Anterior cingulate cortex (tissue), 58 donors: ENCODE data around the gene PPP1R12A.

Experiments used
- DNase-seq, 58 donors: peaks; one replicate each; lab custom pipeline; 2025; lab: John Stamatoyannopoulos, UW

PPP1R12A gene

GRCh38 chr12:79847417-79847816 is 87.5 kb downstream of the PPP1R12A start:
- DNase-seq, result no peak

GRCh38 chr12:79844693-79845092 is 90.2 kb downstream of the PPP1R12A start:
- no peak for DNase-seq

GRCh38 chr12:79843978-79844377 is 90.9 kb downstream of the PPP1R12A start:
- no peak for DNase-seq

GRCh38 chr12:79842630-79843029 is 92.3 kb downstream of the PPP1R12A start:
- no peak for DNase-seq

- no peak for DNase-seq
These were observed 93.0 kb downstream of the PPP1R12A start for GRCh38 chr12:79841878-79842265.

- DNase-seq, result peak in 2 of 58 donors; percentile 44 to 45
These were observed 93.5 kb downstream of the PPP1R12A start for GRCh38 chr12:79841248-79841877.

GRCh38 chr12:79838359-79838758 is 96.5 kb downstream of the PPP1R12A start:
- DNase-seq, result no peak

GRCh38 chr12:79837575-79837974 is 97.3 kb downstream of the PPP1R12A start:
- no peak for DNase-seq

- DNase-seq, result no peak
These were observed 99.5 kb downstream of the PPP1R12A start for GRCh38 chr12:79835377-79835843.

GRCh38 chr12:79834712-79835376 is 100.1 kb downstream of the PPP1R12A start:
- DNase-seq, result peak in 1 of 58 donors; percentile 5

GRCh38 chr12:79830440-79830839 is 104.5 kb downstream of the PPP1R12A start:
- no peak for DNase-seq

GRCh38 chr12:79828924-79829323 is 106.0 kb downstream of the PPP1R12A start:
- DNase-seq, result no peak

- no peak for DNase-seq
These were observed 107.4 kb downstream of the PPP1R12A start for GRCh38 chr12:79827484-79827883.

- DNase-seq, result no peak
These were observed 108.4 kb downstream of the PPP1R12A start for GRCh38 chr12:79826267-79827128.

GRCh38 chr12:79822475-79822874 is 112.4 kb downstream of the PPP1R12A start:
- DNase-seq, result no peak

- DNase-seq, result peak in 1 of 58 donors; percentile 11
These were observed 116.0 kb downstream of the PPP1R12A start for GRCh38 chr12:79818856-79819255.

GRCh38 chr12:79784366-79785065 is 150.4 kb downstream of the PPP1R12A start:
- DNase-seq, result peak in 2 of 58 donors; percentile 7 to 9

- no peak for DNase-seq
These were observed 152.6 kb downstream of the PPP1R12A start for GRCh38 chr12:79782172-79782900.

- no peak for DNase-seq
These were observed 156.0 kb downstream of the PPP1R12A start for GRCh38 chr12:79778802-79779448.
